Measurements from ENCODE around the gene CEACAM20.
"Not testable (repeated sequence)": the region's sequence is repeated elsewhere in the genome, so short reads cannot be mapped to it uniquely, and the experiment has no call there.

The CEACAM20 gene

DNA sequence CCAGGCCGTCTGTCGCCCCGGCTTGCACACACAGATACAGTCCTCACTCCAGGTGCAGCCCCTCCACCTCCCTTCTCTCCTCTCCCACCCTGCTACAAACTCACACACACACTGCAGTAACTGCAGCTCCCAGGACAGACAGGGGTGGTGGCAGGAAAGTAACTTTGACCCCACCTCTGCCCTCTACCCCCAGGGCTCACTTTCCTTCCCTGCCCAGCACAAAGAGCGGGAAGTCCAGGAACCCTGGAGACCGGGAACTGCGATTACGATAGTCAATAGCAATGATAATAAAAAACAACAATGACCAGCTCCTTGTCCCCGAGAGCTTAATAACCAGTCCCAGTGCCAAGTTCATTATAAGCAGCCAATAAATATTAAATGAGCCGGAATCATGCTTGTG, at the start of gene CEACAM20:
Gene CEACAM20 (minus strand): TSS at position 140 of the 400 bp plus-strand sequence. CDS start 166 bp downstream, outside the sequence.
- DNase-seq = no peak

DNA sequence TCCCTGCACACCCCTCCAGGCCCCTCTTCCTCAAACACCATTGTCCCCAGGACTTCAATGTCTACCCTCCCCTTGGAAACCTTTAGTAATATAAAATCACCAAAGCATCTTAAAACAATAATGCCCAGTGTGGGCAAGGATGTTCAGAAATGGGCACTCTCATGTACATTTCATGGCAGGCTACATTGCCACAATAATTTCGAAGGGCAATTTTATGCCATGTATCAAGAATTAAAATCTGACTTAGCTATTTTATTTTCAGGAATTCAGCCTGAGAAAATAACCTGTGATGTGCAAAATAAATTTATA, 48.0 kb upstream of the CEACAM20 start:
- DNase-seq = no peak

DNA sequence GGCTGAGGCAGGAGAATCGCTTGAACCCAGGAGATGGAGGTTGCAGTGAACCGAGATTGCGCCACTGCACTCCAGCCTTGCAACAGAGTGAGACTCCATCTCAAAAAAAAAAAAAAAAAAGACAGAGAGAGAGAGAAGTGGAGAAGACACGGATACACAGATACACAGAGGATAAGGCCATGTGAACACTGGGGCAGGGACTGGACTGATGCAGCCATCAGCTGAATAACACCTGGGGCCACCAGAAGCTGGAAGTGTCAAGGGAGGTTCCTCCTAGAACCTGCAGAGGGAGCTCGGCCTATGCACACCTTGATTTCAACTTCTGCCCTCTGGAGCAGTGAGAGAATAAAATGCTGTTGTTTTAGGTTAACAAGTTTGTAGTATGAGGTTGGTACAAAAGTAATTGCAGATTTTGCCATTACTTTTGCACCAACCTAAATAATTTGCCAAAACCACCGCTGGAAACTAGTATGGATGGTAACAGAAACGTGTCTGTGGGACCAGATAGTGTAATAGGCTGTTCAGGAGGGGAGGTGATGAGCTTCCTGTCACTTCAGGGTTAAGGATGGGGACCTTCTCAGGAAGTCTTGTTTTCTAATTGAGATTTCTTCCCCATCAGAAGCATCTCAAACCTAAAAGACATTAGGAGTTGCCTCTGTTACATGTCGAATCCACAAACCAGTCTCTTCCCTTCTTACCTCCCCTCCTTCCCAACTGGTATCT, 47.5 kb upstream of the CEACAM20 start:
- peak; percentile 47 for DNase-seq

DNA sequence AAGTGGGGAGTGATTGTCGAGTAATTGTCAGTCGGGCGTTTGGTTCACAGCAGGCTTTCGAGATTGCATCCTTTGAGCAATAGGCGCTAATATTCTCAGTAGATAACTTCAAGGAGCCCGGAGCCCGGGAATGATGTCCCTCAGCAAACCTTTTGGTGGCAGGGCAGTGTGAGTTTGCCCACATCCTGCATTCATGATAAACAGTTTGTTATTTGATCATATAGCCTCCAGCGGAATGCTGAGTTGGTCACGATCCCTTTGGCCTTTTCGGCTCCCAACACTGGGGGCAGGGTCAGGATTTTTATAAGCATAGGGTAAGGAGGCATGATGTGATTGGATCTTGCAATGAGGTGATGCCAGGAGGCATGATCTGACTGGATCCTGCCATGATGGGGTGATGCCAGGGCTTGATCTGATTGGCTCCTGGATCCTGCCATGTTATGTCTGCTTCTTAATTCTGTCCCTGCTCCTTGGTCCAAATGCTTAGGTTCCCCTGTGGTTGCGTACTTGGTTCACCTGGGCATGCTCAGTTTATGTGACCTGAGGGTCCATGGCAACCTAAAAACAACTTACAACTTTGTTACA, 45.7 kb upstream of the CEACAM20 start:
- DNase-seq = no peak

DNA sequence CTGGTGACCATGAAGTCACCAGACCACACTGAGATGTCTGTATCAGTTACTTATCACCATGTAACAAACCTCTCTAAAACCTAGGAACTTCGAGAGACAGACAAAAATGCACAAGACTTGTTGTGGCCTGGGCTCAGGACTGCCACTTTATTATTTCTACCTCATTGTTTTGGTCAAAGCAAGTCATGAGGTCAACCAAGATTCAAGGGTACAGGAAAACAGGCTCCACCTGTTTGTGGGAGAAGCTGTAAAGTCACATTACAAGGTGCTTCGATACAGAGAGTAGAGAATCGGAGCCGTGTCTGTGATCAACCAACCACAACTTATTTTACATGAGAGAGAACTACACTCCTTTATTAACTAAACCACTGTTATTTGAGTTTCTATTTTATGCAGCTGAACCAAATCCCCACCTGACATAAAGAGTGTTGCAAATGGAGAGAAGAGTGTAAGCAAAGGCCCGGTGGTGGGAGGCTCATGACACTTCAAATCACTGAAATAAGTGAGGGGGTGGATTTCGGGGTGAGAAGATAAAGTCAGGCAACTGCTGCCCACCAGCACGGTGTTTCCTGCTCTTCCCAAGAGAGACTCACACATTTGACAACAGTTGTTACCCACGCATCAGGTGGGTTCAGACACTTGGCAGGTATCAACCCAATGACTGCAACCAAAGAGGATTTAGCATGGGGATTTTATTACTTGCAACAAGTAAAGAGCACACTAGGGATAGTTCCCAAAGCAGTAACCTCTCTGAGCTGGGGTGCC, 44.9 kb upstream of the CEACAM20 start:
- peak; percentile 10 for DNase-seq

DNA sequence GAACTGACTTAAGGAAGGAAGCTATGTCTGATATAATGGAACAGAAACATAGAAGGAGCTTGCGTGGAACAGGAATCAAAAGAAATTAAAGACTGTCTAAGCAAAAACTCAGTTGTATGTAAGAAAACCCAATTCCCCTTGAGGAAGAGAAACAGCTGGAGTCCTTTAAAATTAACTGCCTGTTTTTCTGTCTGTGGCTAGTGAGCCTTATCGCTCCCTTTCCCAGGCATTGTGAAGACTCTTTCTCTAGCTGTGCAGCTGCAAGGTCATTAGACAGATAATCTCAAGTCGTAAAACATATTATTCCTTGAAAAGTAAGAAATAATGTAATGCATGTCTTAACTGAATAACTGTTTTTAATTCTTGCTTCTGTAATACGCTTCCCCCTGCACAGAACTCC, 44.2 kb upstream of the CEACAM20 start:
- no peak for DNase-seq

DNA sequence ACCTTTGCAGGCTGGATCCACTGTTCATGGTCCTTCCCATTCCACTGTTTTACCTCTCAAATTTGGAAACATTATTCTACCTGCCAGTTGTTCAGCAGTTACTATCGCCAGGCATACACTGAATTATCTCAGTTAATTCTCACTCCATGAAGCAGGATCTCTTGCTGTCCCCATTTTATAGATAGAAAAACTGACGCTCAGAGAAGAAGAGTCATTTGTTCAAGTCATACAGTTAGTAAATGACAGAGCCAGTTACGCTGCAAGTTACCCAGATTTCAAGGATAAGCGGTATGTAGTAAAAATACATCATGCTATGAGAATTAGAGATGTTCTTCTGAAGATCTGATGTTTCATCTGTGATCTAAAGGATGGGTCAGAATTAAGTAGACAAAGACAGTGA, 43.7 kb upstream of the CEACAM20 start:
- no peak for DNase-seq

DNA sequence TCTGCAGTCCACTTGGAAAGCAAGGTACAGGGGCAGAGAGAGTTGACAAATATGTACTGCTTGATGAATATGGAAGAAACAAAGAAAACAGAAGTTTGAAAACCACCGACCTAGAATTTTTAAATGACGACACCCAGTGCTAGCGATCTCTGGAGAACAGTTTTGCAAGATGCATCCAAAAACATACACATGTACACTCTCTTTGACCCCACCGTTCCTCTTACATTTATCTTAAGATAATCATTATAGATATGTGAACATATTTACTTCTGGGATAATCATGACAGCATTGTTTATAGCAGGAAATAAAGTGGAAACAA, 43.1 kb upstream of the CEACAM20 start:
- no peak for DNase-seq

DNA sequence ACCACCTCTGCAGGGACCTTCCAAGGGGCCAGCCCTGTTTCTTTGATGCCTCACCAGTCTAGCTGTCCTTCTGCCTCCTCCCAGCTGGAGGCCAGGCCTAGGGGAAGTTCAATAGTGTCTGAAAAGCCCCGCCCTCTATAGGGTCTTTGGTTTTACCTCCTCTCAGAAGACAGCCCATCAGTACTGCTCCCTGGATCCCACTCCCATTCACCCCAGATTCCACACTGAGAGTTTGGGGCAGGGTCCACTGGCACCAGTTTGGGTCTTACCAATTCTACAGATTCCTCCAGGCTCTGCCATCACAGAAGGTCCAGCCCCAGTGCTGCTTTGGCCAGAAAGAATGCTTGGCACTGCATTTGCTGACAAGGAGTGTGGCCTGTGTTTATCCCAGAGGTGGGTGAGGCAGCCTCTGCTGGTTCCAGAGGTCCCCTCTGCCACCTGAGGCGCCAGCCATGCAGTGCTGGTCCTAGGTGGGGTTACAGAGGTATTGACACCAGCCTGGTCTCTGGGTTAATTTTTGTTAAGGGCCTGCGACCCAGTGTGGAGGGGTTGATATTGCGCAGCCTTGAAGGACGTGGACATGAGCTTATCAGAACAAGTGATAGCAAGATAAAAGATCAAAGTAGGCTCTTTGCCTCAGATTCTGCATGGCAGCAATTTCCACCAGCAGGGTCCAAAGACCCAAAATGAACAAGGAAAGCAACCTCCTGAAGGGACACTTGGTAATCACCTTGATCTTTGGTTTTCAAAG, 42.5 kb upstream of the CEACAM20 start:
- no peak for DNase-seq

DNA sequence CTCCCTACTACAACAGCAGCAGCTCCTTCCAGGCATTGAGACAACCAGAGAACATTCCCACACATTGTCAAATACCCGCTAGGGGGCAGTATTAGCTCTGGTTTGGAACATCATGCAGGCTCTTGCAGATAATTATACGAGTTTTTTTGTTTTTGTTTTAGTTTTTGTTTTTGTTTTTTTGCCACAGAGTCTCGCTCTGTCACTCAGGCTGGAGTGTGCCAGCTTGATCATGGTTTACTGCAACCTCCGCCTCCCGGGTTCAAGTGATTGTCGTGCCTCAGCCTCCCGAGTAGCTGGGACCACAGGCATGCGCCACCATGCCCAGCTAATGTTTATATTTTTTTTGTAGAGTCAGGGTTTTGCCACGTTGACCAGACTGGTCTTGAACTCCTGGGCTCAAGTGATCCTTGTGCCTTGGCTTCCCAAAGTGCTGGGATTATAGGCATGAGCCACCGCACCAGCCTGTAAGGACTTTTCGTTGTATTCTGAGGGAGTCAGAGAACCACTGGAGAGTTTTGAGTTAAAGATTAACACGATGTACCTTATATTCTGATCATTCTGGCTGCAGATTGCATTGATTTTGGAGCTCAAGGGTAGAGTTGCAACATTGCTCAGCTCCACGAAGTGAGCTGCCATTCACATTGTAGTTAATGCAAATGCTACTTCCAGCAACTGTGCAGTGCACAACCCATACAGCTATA, 41.7 kb upstream of the CEACAM20 start:
- peak; percentile 36 for DNase-seq

DNA sequence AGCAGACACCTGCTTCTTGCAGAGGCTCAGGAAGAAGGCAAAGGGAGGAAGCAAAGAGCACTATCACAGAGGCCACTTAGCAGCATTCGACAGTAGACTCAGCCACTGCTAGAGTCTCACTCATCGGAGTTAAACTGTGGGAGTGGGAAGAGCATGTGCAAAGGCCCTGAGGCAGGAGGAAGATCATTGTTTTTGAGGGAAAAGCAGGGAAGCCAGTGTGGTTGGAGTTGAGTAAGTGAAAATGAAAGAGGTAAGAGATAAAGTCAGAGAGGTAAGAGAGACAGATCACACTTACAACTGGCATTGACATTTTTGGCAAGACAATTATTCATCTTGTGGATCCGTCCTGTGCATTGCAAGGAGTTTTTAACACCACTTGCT, 41.1 kb upstream of the CEACAM20 start:
- DNase-seq = no peak

DNA sequence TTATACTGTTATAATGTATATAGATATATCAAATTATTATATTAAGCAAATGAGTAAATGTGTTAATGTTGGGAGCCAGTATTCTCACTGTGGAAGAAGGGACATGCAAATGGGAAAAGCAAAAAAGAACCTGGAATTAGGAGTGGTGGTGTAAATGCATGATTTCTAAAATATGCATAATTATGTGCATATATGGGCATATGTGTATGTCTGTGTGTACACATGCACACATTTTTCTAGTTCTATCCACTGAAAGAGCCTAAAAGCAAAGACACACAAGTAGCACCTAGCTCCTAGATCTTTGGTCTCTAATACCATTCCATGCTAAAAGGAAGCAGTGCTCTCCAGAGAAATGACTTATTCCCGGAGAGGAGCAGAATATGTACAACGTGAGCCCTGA, 38.3 kb upstream of the CEACAM20 start:
- no peak for DNase-seq

DNA sequence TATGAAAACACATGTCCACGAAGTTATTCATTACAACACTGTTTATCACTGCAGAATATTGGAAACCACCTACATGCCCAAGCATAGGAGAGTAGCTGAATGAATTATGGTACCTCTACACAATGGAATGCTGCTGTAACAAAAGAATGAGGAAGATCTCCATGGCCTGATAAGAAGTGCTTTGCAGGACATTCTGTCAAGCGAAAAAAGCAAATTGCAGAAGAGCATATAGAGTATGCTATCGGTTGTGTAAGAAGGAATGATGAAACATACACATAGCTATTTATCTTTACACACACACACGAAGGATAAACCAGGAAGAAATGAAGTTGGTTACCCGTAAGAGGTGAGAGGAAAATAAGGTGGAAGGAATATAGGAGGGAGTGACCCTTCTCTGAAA, 37.5 kb upstream of the CEACAM20 start:
- DNase-seq = no peak

DNA sequence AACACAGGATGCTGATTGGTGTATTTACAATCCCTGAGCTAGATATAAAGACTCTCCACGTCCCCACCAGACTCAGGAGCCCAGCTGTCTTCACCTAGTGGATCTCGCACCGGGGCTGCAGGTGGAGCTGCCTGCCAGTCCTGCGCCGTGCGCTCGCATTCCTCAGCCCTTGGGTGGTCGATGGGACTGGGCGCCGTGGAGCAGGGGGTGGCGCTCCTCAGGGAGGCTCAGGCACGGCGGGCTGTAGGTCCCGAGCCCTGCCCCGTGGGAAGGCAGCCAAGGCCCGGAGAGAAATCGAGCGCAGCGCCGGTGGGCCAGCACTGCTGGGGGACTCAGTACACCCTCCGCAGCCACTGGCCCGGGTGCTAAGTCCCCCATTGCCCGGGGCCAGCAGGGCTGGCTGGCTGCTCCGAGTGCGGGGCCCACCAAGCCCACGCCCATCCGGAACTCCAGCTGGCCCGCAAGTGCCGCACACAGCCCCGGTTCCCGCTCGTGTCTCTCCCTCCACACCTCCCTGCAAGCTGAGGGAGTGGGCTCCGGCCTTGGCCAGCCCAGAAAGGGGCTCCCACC, 33.7 kb upstream of the CEACAM20 start:
- DNase-seq = not testable (repeated sequence)

DNA sequence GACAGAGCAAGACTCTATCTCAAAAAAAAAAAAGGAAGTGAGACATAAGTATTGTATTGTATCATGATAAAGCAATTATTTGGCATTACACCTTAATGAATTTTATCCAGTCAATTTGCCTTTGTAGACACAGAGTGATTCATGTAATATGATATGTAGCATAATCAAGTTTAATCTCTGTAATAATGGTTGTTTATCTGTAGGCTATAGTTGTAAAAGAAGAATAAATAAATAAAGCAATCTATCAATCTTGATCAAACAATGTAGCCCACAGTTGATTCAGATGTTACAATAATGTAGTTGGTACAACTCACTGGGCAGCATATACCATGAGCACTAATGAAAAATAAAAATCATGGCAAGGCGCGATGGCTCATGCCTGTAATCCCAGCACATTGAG, 28.5 kb upstream of the CEACAM20 start:
- DNase-seq = no peak

DNA sequence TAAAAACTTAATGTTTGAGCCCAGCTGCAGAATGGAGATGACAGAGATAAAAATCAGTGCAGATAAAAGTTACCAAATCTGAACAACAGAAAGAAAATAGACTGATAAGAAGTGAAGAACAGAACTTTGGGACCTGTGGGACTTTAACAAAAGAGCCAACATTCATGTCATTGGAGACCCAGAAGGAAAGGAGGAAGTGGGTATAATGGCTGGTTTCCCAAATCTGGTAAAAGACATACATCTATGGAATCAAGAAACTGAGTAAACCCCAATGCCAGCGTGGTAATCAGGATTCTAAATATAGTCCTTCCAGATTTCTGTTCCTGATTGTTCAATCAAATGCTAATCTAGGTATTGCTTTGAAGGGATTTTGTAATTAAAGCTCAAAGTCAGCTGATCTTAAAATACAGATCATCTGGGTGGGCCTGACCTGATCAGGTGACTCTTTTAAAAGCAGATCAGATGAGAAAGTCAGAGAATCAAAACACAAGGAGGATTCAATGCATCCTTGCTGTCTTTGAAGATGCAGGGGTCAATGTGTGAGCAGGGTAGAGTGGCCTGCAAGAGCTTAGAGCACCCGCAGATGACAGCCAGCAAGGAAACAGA, 25.3 kb upstream of the CEACAM20 start:
- DNase-seq = no peak

DNA sequence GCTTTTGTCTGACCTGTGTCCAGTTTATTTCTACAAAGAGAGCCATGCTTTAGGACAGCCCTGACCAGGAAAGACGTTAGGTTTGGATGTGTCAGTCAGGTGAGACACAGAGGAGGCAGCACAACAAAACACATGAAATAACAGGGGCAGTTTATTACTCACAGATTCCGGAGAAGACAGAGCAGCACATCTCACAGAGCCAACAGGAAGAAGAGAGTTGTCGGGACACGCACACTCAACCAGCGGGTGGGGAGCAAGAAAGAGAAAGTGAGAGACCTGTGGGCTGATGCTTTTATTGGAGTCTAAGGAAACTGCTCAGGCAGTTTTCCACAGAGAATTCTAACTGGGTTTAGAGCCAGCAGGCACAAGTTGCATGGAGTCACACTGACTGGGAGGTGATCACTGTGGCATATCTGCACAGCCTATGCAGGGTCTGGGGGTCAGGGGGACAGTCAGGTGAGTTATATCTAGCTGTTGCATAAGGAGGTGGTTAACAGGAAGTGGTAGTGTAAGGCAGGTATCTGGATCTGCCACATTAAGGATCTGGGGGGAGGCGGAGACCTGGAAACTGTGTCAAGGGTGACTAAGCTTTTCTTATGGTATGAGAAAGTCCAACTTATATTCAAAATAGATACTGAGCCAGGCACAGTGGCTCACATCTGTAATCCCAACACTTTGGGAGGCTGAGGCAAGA, 24.1 kb upstream of the CEACAM20 start:
- DNase-seq = no peak

DNA sequence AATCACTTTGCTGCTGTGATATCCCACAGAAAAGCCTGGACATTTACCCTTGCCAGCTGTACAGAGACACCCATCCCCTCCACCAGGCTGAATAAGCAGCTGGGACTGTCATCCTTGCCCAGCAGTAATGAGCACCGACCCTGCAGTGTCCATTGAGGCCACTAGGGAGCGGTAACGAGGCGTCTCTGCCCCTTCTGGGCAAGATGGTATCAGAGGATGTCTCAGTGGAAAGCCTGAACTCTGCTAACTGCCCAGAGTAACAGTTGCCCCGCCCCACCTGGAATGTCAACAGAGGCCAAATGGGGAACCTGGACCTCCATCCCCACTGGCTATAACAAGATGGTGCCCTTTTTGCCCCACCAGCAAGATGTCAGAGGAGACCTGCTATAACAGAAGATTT, 22.8 kb upstream of the CEACAM20 start:
- no peak for DNase-seq

DNA sequence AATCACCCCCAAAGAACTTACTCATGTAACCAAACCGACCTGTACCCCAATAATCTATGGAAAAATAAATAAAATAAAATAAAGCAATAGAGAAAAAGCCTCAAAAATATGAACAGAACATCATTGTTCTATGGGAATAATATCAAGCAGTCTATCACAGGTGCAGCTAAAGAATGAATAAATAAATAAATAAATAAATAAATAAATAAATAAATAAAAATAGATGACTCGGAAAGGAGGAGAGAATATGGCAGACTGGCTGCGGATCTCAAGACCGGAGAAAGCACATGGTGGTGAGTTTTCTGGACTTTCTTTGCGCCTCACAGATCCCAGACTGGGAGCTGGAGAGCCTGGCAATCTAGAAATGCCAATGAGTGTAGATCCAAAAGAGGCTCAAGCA, 22.4 kb upstream of the CEACAM20 start:
- no peak for DNase-seq

DNA sequence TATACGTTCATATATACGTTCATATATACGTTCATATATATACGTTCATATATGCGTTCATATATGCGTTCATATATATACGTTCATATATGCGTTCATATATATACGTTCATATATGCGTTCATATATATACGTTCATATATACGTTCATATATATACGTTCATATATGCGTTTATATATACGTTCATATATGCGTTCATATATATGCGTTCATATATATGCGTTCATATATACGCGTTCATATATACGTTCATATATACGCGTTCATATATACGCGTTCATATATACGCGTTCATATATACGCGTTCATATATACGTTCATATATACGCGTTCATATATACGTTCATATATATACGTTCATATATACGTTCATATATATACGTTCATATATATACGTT, 21.5 kb upstream of the CEACAM20 start:
- not testable (repeated sequence) for DNase-seq

DNA sequence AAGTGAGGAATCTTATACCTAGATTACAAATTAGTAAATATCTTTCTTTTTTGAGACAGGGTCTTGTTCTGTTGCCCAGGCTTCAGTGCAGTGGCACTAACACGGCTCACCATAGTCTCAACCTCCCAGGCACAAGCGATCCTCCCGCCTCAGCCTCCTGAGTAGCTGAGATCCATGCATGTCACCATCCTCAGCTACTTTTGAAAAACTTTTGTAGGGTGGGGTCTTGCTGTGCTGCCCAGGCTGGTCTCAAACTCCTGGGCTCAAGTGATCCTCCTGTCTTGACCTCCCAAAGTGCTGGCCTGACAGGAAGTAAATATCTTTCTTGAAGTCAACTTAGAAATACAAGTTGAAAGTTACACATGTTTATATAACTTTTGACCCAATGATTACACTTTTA, 20.0 kb upstream of the CEACAM20 start:
- no peak for DNase-seq

DNA sequence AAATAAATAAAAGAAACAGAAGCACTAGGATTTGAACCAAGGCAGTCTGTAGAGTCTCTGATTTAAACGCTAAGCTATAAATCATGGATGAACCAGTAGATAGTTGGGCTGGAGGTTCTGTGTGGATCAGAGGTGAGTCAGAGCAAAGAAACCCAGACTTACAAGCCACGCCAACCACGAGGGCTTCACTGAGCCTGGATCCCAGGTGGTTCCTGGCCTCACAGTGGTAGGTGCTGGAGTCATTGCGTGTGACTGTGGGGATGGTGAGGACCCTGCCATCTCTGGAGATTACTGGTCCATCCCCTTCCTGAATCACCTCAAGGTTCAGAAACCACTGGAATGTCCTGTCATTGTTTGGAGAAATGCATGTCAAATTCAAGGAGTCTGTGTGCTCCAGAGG, 19.3 kb upstream of the CEACAM20 start:
- DNase-seq = no peak
